Hepatic stellate cell (primary cell): ENCODE data around the gene CORT.
"Not testable (repeated sequence)": the region's sequence is repeated elsewhere in the genome, so short reads cannot be mapped to it uniquely, and the experiment has no call there.

Experiments
- DNase-seq: peaks from one replicate; pipeline ENCODE4 v3.0.0; 2011; ENCODE audit warnings: low spot score

The CORT gene

DNA sequence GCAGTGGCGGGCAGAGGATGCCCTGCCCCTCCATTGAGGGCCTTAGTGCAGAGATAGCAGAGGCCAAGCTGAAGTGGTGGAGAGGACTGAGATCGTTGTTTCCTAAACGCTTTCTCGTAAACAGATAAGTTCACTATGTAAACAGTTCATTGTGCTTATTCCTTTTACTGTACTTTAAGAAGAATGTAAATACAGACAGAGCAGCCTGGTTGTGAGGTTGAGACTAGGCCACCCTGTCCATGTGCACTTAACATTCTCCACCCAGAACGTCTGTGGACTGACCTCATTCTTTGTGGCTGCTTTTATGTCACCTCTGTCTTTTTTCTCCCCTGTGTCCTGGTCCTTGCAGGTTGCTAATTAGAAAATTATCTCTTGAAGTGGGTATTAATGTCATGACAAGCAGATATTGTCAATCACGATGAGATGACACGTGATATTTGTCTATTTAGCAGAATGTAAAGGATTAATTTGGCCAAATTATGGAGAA, 11.1 kb upstream of the CORT start:
- DNase-seq: no peak

DNA sequence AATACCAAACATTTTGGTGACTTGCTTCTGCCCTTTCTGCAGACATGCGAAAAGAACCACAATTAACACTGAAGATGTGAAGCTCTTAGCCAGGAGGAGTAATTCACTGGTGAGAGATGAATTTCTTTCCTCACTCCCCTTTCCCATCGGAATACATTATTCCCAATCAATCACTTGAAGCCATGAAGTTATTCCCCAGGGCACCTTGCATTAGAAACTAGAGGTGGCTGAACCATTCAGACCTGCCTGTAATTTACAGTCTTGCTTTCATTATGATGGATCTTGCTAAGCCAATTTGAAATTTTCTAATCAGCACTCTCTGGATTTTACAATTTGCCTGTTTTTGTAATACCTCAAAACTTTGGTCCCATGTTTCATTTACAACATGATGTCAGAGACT, 9.5 kb upstream of the CORT start:
- DNase-seq: no peak

DNA sequence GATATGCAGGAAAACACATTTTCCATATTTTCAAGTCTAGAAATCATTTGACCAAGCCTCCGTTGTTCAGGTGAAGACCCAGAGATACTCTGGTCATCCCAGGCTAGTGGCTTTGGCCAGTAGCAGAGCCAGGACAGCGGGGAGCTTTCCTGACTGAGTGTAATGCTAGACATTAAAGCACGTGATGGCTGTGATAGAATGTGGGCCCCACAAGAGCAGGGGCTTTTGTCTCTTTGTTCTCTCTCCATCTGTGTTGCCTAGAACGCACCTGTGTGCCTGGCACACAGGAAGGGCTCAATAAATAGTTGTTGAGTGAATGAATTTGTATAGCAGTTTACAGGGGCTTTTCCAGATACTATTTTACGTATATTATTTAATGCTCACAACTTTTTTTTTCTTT, 9.0 kb upstream of the CORT start:
- DNase-seq: no peak

DNA sequence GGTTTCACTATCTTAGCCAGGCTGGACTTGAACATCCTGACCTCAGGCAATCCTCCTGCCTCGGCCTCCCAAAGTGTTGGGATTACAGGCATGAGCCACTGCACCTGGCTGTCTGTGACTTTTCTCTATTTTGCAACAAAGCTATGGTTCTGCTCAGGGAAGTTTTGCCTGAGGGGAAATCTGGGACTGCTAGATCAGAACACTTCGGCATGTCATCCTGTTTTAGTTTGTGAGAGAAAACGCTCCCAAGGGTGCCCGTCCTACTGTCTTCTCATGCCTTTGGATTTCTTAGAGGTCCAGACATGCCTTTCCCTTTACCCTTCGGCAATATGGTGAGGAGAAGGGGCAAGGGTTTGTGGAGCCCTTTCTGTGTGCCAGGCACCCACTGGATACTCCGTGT, 5.6 kb upstream of the CORT start:
- no peak for DNase-seq

DNA sequence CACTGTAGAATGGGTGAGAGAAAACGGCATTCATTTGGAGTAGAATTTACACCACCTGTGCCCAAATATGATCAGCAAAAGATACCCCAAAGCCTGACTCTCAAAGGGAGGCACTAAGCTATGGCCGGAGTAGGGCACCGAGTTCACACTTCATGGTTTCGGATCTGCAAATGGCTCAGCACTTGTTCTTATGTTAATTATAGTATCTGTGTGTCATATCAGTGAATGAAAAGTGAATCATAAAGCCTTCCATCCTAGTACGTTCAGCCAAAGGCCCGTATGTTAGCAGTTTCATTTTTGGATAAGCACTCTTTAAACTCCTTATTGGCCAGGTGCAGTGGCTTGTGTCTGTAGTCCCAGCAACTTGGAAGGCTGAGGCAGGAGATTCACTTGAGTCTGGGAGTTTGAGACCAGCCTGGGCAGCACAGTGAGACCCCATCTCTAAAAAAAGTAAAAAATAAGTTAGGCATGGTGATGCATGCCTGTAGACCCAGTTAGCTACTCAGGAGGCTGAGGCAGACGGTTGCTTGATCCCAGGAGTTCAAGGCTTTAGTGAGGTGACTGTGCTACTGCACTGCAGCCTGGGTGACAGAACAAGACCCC, 4.9 kb upstream of the CORT start:
- DNase-seq: no peak

DNA sequence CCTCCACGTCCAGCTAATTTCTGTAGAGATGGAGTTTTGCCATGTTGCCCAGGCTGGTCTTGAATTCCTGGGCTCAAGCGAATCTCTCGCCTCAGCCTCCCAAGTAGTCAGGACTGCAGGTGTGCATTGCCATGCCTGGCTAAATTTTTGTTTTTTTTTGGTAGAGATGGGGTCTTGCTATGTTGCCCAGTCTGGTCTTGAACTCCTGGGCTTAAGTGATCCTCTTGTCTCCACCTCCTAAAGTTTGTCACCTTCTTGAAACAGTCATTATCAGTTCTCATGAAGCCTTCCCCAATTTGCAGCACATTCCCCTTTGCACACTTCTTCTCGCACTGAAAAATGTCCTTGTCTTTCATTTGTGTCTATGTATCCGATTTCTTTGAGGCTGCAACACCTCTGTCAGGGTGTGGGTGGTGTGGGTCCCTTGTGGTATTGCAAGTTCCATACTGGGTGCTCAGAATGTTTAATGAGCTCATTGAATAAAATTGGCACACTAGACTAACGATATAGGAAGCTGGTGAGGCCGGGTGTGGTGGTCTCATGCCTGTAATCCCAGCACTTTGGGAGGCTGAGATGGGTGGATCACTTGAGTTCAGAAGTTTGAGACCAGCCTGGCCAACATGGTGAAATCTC, 2.9 kb upstream of the CORT start:
- no peak for DNase-seq

DNA sequence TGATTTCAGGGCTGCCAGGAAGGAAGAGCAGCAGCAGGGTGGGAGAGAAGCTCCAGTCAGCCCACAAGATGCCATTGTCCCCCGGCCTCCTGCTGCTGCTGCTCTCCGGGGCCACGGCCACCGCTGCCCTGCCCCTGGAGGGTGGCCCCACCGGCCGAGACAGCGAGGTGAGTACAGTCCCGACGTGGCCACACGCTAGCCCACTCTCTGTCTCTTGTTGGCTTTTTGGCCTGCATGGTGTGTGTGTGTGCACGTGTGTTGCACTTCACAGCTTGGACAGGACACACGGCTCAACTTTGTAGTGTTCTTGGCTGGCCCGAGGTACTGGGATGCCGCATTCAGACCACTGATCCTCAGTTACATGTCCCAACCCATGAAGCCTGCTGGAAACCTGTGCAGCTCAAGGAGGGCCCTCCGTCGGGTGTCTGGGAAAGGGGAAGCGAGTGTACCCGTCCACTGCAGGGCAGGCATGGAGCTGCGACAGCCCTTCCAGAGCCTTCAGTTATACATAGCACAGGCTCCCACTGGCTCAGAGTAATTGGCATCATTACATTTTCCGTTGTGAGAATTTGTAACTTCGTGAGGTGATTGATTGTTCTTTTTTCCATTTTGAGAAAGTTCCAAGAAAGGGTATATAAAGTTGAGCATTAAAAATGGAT, 454 bp downstream of the CORT start:
- DNase-seq: no peak

DNA sequence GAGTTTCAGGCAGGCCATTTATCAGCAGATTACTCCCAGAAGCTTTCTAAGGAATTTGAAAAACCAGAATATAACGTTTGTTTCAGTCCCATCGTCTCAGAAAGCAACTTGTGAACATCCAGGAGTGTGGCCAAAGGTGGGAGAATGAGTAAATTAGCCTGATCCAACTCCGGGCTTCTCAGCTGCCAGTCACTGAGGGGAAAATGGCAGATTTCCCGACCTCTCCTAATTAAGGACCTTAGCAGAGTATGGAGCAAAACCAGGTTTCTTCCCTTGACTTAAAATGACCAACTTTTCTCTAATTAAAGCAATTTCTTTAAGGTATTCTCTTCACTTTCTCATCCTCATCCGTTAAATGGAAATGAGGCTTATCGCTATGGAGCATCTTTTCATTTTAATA, 1.0 kb downstream of the CORT start:
- no peak for DNase-seq

DNA sequence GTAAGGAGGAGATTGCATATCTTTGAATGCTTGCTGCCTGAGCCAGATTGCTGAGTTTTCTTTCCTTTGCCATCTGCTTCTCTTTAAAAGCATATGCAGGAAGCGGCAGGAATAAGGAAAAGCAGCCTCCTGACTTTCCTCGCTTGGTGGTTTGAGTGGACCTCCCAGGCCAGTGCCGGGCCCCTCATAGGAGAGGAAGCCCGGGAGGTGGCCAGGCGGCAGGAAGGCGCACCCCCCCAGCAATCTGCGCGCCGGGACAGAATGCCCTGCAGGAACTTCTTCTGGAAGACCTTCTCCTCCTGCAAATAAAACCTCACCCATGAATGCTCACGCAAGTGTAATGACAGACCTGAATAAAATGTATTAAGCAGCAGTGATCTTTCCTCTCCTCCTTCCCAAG, 1.5 kb downstream of the CORT start:
- DNase-seq: peak; percentile 49

DNA sequence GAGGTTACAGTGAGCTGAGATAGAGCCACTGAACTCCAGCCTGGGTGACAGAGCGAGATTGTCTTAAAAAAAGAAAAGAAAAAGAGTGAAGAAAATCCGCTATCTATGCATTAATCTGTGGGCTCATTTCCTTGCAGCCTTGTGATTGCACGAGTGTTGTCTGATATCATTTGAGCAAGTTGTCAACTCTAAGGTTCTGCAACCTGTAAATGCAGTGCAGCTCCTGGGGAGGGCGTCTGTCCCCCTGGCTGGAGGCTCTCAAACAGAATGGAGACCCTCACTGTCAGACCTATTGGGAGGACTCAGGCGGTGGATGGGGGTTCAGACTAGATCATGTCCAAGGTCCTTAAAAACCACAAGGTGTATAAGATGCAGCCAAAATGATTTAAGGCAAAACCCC, 6.2 kb downstream of the CORT start:
- no peak for DNase-seq

DNA sequence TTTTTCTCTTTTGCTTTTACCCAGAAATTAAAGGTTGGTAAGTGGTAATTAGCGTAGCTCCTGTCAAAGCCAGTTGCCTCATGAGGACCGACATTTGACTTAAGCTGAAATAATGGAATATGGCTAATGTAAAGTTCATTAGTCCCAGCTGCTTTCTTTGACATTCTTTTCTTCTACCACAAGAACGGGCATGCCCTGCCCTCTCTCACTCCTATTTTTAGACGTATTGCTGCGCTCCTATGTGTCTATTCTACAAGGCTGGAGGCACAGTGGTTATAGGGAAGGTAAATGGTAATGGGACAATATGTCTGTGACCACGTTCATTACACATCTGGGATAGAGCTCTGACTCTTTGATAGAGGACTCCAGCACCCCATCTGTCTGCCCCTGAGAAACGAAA, 6.8 kb downstream of the CORT start:
- DNase-seq: no peak

DNA sequence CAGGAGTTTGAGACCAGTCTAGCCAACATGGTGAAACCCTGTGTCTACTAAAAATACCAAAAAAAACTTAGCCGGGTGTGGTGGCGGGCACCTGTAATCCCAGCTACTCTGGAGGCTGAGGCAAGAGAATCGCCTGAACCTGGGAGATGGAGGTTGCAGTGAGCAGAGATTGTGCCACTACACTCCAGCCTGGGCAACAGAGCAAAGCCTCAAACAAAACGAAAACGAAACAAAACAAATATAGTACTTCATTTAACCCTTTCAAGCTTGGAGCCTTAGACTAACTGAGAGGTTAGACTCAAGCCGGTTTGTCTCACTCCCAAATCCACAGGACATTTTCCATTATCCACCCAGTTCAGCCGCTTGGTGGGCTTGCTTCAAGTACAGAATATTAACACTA, 7.6 kb downstream of the CORT start:
- DNase-seq: not testable (repeated sequence)

DNA sequence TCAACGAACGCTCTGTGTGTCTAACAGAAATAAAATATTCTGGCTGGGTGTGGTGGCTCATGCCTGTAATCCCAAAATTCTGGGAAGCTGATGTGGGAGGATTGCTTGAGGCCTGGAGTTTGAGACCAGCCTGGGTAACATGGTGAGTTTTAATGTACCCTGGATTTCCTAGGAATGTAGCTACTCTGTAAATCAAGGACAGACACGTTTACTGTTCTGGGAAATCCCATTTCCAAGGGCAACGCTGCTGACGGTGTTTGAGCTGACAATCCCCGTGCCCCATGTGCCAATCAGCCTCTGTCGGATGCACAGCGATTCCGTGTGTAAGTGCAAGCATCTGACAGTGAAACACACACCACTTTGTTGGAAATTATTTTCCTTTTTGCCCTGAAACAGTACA, 8.0 kb downstream of the CORT start:
- DNase-seq: no peak

DNA sequence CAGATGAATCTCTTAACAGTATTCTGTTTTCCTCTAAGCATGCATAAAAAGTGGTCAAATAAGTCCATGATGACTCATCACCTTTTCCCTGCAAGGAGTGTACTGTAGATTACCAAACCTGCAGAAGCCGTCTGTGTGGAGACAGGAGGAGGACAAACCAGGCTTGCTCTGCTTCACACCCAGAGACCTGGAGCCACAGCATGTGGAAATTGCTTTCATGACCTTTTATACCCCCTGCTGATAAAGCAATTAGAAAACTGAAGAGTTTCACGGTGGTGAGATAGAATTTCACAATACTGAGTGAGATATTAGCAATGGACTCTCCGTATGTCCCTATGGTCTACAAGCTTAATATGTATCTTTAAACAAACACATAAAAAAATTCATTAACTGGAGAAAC, 9.4 kb downstream of the CORT start:
- peak; percentile 66 for DNase-seq

DNA sequence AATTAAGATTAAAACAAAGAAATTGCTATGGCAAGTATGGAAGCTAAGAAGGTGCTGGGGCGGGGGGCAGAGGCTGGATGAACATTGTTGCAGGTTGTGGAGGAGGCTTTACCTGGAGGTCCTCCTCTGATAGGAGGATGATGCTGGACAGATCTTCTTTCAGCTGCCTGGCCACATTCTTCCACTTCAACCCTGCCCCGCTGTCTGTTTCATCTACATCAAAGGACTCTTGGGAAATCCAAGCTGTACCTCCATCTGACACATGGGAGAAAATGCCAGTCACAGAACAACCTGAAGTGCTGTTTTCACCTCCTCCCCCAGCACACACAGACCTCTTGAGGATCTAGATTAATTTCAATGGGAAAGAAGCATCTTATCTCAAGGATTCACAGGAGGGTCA, 17.2 kb downstream of the CORT start:
- DNase-seq: no peak

DNA sequence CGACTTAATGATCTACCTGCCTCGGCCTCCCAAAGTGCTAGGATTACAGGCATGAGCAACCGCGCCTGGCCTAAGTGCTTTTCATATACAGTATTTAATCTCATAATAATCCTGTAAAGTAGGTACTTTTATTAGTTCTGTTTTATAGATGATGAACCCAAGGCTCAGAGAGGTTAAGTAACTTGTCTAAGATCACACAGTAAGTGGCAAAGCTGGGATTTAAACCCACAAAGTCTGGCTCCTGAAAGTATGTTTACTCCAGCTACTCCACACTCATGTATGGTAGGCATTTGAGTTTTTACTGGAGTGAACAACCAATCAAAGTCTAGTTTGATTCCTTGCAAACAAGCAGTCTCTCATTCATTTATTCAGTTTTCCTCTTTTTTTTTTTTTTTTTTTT, 20.2 kb downstream of the CORT start:
- DNase-seq: no peak

DNA sequence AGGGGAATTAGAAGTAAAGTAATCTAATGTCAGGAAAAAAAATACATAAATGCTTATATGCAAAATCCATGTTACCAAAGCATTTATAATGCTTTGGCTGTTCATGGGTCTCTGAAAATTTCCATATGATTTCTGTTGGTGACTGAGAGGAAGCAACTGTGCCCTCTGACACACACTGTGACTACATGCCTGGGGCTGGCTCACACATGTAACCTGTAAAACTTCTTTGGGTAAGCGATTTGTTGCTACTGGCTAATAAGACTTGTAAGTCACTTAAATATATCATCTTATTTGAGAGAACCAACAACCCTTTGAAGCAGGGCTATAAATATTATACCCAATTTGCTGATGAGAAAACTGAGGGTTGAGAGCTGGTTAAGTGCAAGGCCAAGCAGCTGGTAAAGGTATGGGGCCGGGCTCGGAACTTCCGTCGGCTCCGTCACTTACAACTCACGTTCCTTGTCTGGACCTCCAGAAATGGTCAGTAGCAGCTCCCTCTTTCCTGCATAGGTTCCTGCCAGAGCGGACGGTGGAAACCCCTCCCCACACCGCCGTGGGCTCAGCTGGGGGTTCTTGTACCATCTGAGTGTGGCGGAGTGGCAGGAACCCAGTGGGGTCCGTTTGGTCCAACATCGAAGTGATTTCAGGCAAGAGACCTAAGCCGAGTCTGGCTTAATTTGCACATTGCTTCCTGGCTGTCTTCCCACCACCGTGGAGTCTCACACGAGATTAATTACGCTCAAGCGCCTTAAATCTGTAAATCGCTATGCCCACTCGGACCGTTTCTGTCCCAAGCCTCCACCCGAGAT, 21.8 kb downstream of the CORT start:
- peak; percentile 34 for DNase-seq

DNA sequence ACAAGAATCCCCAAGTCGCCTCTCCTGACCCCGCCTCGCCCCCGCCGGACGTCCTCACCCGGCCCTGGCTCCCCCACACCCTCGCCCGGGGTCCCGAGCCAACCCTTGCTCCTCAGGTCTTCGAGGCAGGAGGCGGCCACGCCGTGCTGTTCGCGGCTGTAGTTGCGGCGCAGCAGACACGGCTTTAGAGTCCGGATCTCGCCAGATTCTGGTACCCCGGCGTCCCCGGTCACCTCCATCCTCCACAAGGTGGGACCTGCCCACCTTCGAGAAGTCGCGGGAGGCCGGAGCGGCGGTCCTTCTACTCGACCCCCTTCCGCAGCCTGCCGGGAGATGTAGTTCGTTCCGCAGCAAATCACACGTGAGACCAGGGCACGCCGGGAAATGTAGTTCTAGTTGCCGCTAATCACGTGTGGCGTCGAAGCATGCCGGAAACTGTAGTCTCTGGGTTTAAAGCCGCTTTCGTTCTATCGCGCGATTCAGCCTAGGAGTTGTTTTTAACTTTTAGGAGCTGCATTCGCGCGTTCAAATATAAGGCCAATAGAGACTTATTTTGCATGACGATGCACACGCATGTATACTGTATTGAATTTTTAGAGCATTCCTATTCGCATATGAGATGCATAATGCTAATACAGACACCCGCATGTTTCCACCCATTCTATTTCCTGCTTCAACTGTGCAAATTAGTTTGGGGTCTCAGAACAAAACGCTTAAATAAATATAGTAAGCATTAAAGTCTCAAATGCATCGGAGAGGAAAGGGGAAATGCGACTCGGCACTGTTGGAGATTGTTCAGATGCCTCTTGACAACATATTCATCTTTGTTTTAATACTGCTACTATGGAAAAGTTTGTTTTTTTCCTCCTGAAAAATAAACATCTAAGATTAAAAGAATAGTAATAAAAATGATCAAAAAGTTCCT, 22.7 kb downstream of the CORT start, which contains the start of gene DFFA:
TSS of gene DFFA (minus strand) at position 310 of the 925 bp plus-strand sequence. CDS start at position 239, 71 bp downstream.
- DNase-seq: peak; percentile 96

DNA sequence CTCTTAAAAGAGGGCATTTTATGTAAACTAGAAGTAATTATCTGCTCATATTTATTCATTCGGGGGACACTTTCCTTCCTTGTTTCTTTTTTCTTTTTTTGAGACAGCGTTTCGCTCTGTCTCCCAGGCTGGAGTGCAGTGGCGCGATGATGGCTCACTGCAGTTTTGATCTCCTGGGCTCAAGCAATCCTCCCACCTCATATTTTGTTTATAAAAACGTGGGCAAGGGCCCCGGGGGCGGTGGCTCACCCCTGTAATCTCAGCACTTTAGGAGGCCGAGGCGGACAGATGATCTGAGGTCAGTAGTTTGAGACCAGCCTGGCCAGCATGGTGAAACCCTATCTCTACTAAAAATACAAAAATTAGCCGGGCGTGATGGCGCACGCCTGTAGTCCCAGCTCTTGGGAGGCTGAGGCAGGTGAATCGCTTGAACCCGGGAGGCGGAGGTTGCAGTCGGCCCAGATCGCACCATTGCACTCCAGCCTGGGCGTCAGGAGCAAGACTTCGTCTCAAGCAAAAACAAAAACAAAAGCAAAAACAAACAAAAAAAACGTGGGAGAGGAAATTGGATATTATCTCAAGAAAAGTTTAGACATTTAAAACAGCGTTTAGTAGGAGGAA, 23.4 kb downstream of the CORT start:
- DNase-seq: no peak

DNA sequence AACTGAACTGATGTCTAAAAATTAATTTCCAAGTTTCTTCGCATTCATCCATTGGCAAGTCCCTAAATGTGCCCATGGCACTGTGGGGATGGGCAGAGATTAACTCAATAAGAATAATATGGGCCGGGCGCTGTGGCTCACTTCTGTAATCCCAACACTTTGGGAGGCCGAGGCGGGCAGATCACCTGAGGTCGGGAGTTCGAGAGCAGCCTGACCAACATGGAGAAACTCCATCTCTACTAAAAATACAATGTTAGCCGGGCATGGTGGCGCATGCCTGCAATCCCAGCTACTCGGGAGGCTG, 24.4 kb downstream of the CORT start:
- not testable (repeated sequence) for DNase-seq
